Thymus (tissue), 11 donors: ENCODE data around the gene EMC6. TPM values are rescaled to one million over a fixed set of nuclear protein-coding genes. Genes with fewer than 3 reads are reported as not detected.
"Not testable (repeated sequence)": the region's sequence is repeated elsewhere in the genome, so short reads cannot be mapped to it uniquely, and the experiment has no call there.

Experiments used
- DNase-seq, 9 donors: peaks; one replicate each; pipeline ENCODE4 v3.0.0-alpha.2; 2013; ENCODE audit warnings: low spot score in 9 of 9, low read depth in 6 of 9, missing footprints in 1 of 9
- H3K27ac ChIP-seq, 2 donors: one replicate each; pipeline ENCODE4 v1.5.1; 2013; ENCODE audit warnings: control low read depth in 1 of 2, low read depth in 1 of 2, low read length in 1 of 2, mild to moderate bottlenecking in 1 of 2, moderate library complexity in 1 of 2
- H3K27me3 ChIP-seq, 2 donors: one replicate each; pipeline ENCODE4 v1.5.1; 2013; ENCODE audit warnings: low read length in 1 of 2; ENCODE audit not compliant: control insufficient read depth in 2 of 2, insufficient read depth in 1 of 2
- H3K36me3 ChIP-seq, 2 donors: one replicate each; pipeline ENCODE4 v1.5.1; 2013; ENCODE audit warnings: low read length in 1 of 2, mild to moderate bottlenecking in 1 of 2, moderate library complexity in 1 of 2; ENCODE audit not compliant: control insufficient read depth in 2 of 2, insufficient read depth in 2 of 2
- H3K4me1 ChIP-seq, 2 donors: one replicate each; pipeline ENCODE4 v1.5.1; 2013; ENCODE audit warnings: low read length in 2 of 2; ENCODE audit not compliant: control insufficient read depth in 2 of 2, insufficient read depth in 2 of 2
- H3K4me3 ChIP-seq, 2 donors: one replicate each; pipeline ENCODE4 v1.5.1; 2013; ENCODE audit warnings: low read length in 2 of 2, control low read depth in 1 of 2, mild to moderate bottlenecking in 1 of 2
- H3K9me3 ChIP-seq, 2 donors: one replicate each; pipeline ENCODE4 v1.5.1; 2013; ENCODE audit warnings: low read length in 1 of 2, mild to moderate bottlenecking in 1 of 2; ENCODE audit not compliant: control insufficient read depth in 2 of 2, insufficient read depth in 1 of 2
- WGBS: extraction: QIAGEN DNeasy Blood & Tissue Kit; methylation state at CpG from one replicate; pipeline ENCODE4 v1.1.7; 2013; 5-methylcytosine and 5-hydroxymethylcytosine counted together
- polyA plus RNA-seq: library from polyadenylated mRNA; stranded (reverse); fragments of 200-250 nt; gene quantifications from one replicate; pipeline ENCODE4 v1.2.3, GENCODE V29; 2013
- total RNA-seq: library from RNA; stranded (reverse); fragments of 120-200 nt; gene quantifications from one replicate; pipeline ENCODE4 v1.2.4, GENCODE V29; 2013
- donor health status: healthy.

The EMC6 gene
- total and polyA plus RNA-seq, 2 donors = 18.3 to 68.7 TPM

- peaks cover 2 to 16% of the 10 kb centered on the region in 2 donors for H3K9me3 ChIP-seq
- peak overlapping the region in 1 of 2 donors; percentile 27 for H3K27ac ChIP-seq
- DNase-seq = no peak
- 87% methylated on average over 4 of the region's 4 CpGs for WGBS
- H3K36me3 ChIP-seq = peaks cover 24 to 36% of the 10 kb centered on the region in 2 donors
- H3K4me3 ChIP-seq = peak overlapping the region; percentile 1 to 31
- peaks cover 0 to 80% of the 10 kb centered on the region in 2 donors for H3K4me1 ChIP-seq
- H3K27me3 ChIP-seq = peaks cover 0 to 14% of the 10 kb centered on the region in 2 donors
These were observed 24.5 kb downstream of the EMC6 start for GRCh38 chr17:3693141-3693540.

GRCh38 chr17:3693829-3694231 is 25.2 kb downstream of the EMC6 start:
- peaks cover 0 to 14% of the 10 kb centered on the region in 2 donors for H3K27me3 ChIP-seq
- H3K27ac ChIP-seq = peak overlapping the region in 1 of 2 donors; percentile 87
- H3K4me1 ChIP-seq = peaks cover 0 to 73% of the 10 kb centered on the region in 2 donors
- peaks cover 20 to 29% of the 10 kb centered on the region in 2 donors for H3K36me3 ChIP-seq
- H3K4me3 ChIP-seq = peak overlapping the region; percentile 14 to 91
- WGBS = 82% methylated on average over 9 of the region's 9 CpGs
- no peak for DNase-seq
- H3K9me3 ChIP-seq = peaks cover 2 to 21% of the 10 kb centered on the region in 2 donors

DNA sequence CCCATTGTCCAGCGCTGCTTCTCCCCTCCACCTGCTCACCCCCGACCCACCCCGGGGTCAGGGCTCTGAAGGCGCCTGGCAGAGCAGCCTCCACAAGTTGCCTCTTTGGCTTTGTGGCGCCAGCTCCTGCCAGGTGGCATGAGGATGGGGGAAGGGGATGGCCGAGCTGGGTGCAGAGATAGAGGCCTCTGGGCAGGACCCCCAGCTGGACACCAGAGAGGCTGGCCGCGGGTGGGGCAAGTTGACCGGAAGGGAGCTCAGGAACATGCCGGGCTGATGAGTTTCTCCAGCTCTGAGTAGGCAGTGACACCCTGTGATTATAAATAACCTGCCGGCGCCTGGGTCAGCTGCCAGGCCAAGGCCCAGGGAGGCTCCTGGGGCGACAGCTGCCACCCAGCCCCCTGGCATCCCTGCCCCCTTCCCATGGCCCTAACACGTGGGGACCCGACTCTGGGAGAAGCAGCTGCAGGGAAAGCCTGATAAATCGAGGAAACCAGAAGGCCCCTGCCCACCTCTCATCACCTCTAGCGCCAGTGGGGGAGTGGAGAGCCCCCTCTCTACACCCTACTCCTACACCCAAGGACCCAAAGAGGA is 26.6 kb downstream of the EMC6 start:
- Histone ChIP-seq H3K9me3 (peaks cover 2 to 18% of the 10 kb centered on the region in 2 donors), H3K4me3 (peak overlapping the region; percentile 71 to 91), H3K36me3 (peaks cover 9 to 16% of the 10 kb centered on the region in 2 donors), H3K4me1 (peaks cover 0 to 60% of the 10 kb centered on the region in 2 donors), H3K27me3 (peaks cover 0 to 14% of the 10 kb centered on the region in 2 donors), H3K27ac (peak overlapping the region in 1 of 2 donors; percentile 87)
- no peak for DNase-seq
- WGBS = 25% methylated on average over 17 of the region's 17 CpGs

DNA sequence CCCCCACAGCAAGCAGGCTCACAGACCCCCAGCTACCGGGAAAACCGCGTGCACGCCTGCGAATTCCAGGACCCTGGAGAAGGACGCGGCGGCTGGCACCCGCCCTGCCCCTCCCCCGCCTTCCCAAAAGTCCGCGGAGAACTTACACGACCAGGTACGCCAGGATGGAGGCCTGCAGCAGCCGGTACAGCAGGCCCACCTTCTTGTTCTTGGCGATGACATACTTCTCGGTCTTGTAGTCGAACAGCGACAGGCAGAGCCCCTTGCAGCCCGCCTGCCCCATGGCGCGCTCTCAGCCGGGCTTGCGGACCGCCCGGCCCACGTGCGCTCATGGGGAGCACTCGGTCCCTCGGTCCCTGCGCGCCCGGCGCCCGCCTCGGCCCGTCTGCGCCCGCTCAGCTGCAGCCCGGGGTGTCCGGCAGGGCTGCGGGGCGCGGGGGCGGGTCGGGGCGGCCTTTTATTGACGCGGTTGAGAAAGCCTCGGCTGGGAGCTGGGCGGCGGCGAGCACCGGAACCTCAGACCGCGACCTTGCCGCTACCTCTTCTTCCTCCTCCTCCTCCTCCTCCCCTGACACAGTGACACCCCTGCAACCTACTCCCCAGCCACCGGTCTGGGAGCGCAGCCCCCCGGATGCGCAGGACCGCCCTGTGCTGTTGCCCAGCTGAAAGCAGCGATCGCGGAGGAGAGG is 27.3 kb downstream of the EMC6 start, which contains the start of gene P2RX5:
P2RX5 (minus strand) TSS at position 433 of the 689 bp plus-strand sequence; CDS start at position 283, 150 bp downstream.
- Histone ChIP-seq H3K4me3 (peak within 1 kb of the TSS; percentile 71 to 91), H3K27ac (peak within 1 kb of the TSS; percentile 84 to 87), H3K36me3 (peaks cover 5 to 9% of the 10 kb centered on the region in 2 donors), H3K4me1 (peaks cover 0 to 57% of the 10 kb centered on the region in 2 donors), H3K9me3 (peaks cover 2 to 18% of the 10 kb centered on the region in 2 donors), H3K27me3 (peaks cover 0 to 14% of the 10 kb centered on the region in 2 donors)
- peak in 4 of 9 donors; percentile 38 to 71 (median 60) for DNase-seq
- WGBS = under 1% methylated on average over 65 of the region's 65 CpGs

DNA sequence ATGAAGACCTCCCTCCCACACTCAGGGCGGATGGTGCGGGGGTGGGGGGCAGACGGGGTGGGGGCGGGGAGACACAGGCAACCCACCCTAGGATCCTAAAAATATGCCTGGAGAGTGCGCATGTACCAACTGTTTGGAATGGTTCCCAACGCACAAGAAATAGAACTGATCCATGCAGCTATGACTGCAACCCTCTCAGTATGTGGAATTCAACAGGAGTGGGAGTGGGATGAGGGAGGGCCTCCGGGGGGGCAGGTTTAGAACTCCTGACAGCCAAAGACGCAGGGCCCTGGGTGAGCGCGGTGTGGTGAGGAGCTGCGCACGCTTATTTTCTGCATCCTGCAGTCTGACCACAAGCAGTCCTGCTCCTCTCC is 28.5 kb downstream of the EMC6 start:
- WGBS = 72% methylated on average over 12 of the region's 12 CpGs
- peaks cover 0 to 4% of the 10 kb centered on the region in 2 donors for H3K36me3 ChIP-seq
- no peak for DNase-seq
- peaks cover 0 to 46% of the 10 kb centered on the region in 2 donors for H3K4me1 ChIP-seq
- peaks cover 0 to 14% of the 10 kb centered on the region in 2 donors for H3K27me3 ChIP-seq
- peak overlapping the region; percentile 71 to 91 for H3K4me3 ChIP-seq
- H3K9me3 ChIP-seq = peaks cover 2 to 19% of the 10 kb centered on the region in 2 donors
- H3K27ac ChIP-seq = no peak overlapping the region

GRCh38 chr17:3698139-3698538 is 29.5 kb downstream of the EMC6 start:
- WGBS = 99% methylated on average over 4 of the region's 4 CpGs
- Histone ChIP-seq H3K9me3 (peaks cover 2 to 23% of the 10 kb centered on the region in 2 donors), H3K4me3 (no peak overlapping the region), H3K27ac (no peak overlapping the region), H3K27me3 (peaks cover 0 to 14% of the 10 kb centered on the region in 2 donors), H3K4me1 (peaks cover 0 to 40% of the 10 kb centered on the region in 2 donors), H3K36me3 (peaks cover 7 to 14% of the 10 kb centered on the region in 2 donors)
- no peak for DNase-seq

GRCh38 chr17:3699951-3700350 is 31.3 kb downstream of the EMC6 start:
- no peak for DNase-seq
- no peak overlapping the region for H3K4me3 ChIP-seq
- peaks cover 0 to 23% of the 10 kb centered on the region in 2 donors for H3K4me1 ChIP-seq
- 99% methylated on average over 4 of the region's 4 CpGs for WGBS
- peaks cover 0 to 10% of the 10 kb centered on the region in 2 donors for H3K27me3 ChIP-seq
- peaks cover 2 to 18% of the 10 kb centered on the region in 2 donors for H3K9me3 ChIP-seq
- no peak overlapping the region for H3K27ac ChIP-seq
- peaks cover 7 to 27% of the 10 kb centered on the region in 2 donors for H3K36me3 ChIP-seq

GRCh38 chr17:3702041-3702539 is 33.5 kb downstream of the EMC6 start:
- H3K4me3 ChIP-seq, H3K27ac ChIP-seq, H3K27me3 ChIP-seq, DNase-seq, H3K4me1 ChIP-seq: not testable (repeated sequence)
- WGBS = 97% methylated on average over 7 of the region's 7 CpGs
- H3K9me3 ChIP-seq = peaks cover 2 to 17% of the 10 kb centered on the region in 2 donors
- H3K36me3 ChIP-seq = peaks cover 7 to 36% of the 10 kb centered on the region in 2 donors
